Endothelial cell of umbilical vein (primary cell): ENCODE measurements around the gene RTN4R. TPM values are rescaled to one million over a fixed set of nuclear protein-coding genes. Genes with fewer than 3 reads are reported as not detected.

ENCODE experiments used
- BruUV-seq: library from RNA; stranded (reverse); fragments of 400-500 nt; replicated peaks from 2 replicates; lab custom pipeline; 2021; lab: Mats Ljungman, UMichigan
- CTCF ChIA-PET: fragments of 300-600, 350-600 bp; sonication (Branson Sonifier 250); formaldehyde crosslinking; loops from one replicate; lab custom pipeline; 2021; ENCODE audit warnings: antibody characterized with exemption, inconsistent platforms; lab: Charles Lee
- POLR2A ChIA-PET: fragments of 300-600, 350-600 bp; sonication (Branson Sonifier 250); formaldehyde crosslinking; loops from one replicate; lab custom pipeline; 2021; ENCODE audit warnings: antibody characterized with exemption, inconsistent platforms; lab: Charles Lee
- DNase-seq: peaks from one replicate; pipeline ENCODE4 v3.0.0-alpha.2; 2011; ENCODE audit warnings: low read depth, low spot score
- FAIRE-seq: peaks from 2 replicates; lab custom pipeline; 2011; peaks lifted over from hg19 to GRCh38; lab: Jason Lieb, UNC
- H2AFZ ChIP-seq: 2 replicates; pipeline ENCODE4 v1.6.0; 2012; ENCODE audit warnings: low read depth, low read length, control low read depth, inconsistent platforms
- H3K27ac ChIP-seq: 2 replicates; pipeline ENCODE4 v1.5.1; 2011; ENCODE audit warnings: low read depth, mild to moderate bottlenecking, control low read depth, low read length, moderate library complexity; ENCODE audit not compliant: insufficient read depth
- H3K27me3 ChIP-seq, 2 experiments: 2 replicates each; pipeline versions ENCODE4 v1.6.0 to v1.6.1; 2011; ENCODE audit warnings: low read length in 2 of 2, mixed read lengths in 1 of 2; ENCODE audit not compliant: control insufficient read depth in 2 of 2, insufficient read depth in 2 of 2
- H3K36me3 ChIP-seq, 2 experiments: 2 replicates in 1 of 2; 3 replicates in 1 of 2; pipeline ENCODE4 v1.5.1; 2011; ENCODE audit warnings: low read length in 2 of 2, mild to moderate bottlenecking in 1 of 2, moderate library complexity in 1 of 2; ENCODE audit not compliant: control insufficient read depth in 2 of 2, insufficient read depth in 2 of 2; ENCODE audit errors: extremely low read depth in 1 of 2
- H3K4me1 ChIP-seq: 3 replicates; pipeline ENCODE4 v1.5.1; 2011; ENCODE audit warnings: mild to moderate bottlenecking, low read length; ENCODE audit not compliant: control insufficient read depth, insufficient read depth; ENCODE audit errors: extremely low read depth
- H3K4me2 ChIP-seq: 2 replicates; pipeline ENCODE4 v1.6.1; 2011; ENCODE audit warnings: low read length, control low read depth, mixed read lengths; ENCODE audit not compliant: insufficient read depth
- H3K4me3 ChIP-seq, 3 experiments: fragments of 200-600 bp in 1 of 3; sonication (generic), shearing (Covaris generic) in 1 of 3; replicated peaks in 1 of 3; 2 replicates each; pipeline ENCODE4 v1.5.1; 2011 to 2016; ENCODE audit warnings: control low read depth in 3 of 3, low read length in 3 of 3, mild to moderate bottlenecking in 2 of 3, inconsistent platforms in 1 of 3, low read depth in 1 of 3, moderate library complexity in 1 of 3; ENCODE audit not compliant: insufficient read depth in 1 of 3
- H3K79me2 ChIP-seq: 2 replicates; pipeline ENCODE4 v1.6.0; 2012; ENCODE audit warnings: low read length, inconsistent platforms; ENCODE audit not compliant: control insufficient read depth, insufficient read depth
- H3K9ac ChIP-seq: replicated peaks from 2 replicates; pipeline ENCODE3; 2011; ENCODE audit warnings: low read length, control low read depth; ENCODE audit not compliant: insufficient read depth; ENCODE audit errors: extremely low read depth
- H3K9me1 ChIP-seq: replicated peaks from 3 replicates; pipeline ENCODE4 v1.6.0; 2011; ENCODE audit warnings: mild to moderate bottlenecking, low read length; ENCODE audit not compliant: control insufficient read depth, insufficient read depth; ENCODE audit errors: extremely low read depth
- H3K9me3 ChIP-seq: replicated peaks from 2 replicates; pipeline ENCODE4 v1.5.1; 2012; ENCODE audit warnings: low read length, inconsistent platforms; ENCODE audit not compliant: control insufficient read depth, insufficient read depth
- H4K20me1 ChIP-seq: replicated peaks from 2 replicates; pipeline ENCODE3; 2011; ENCODE audit warnings: mild to moderate bottlenecking, low read length; ENCODE audit not compliant: control insufficient read depth, insufficient read depth; ENCODE audit errors: extremely low read depth
- EZH2 ChIP-seq: IDR thresholded peaks from 2 replicates; pipeline ENCODE4 v1.6.1; 2012; ENCODE audit warnings: borderline replicate concordance, low read depth, mild to moderate bottlenecking, moderate library complexity, low read length, inconsistent platforms; ENCODE audit not compliant: severe bottlenecking
- FOS ChIP-seq: IDR thresholded peaks from 2 replicates; pipeline ENCODE4 v1.6.1; 2011; ENCODE audit warnings: mild to moderate bottlenecking, low read length, moderate library complexity, borderline replicate concordance; ENCODE audit not compliant: insufficient read depth
- GATA2 ChIP-seq: IDR thresholded peaks from 2 replicates; pipeline ENCODE4 v1.7.0; 2011; ENCODE audit warnings: low read depth, mild to moderate bottlenecking, moderate library complexity, mixed read lengths, low read length; ENCODE audit not compliant: insufficient read length, insufficient read depth
- JUN ChIP-seq: IDR thresholded peaks from 2 replicates; pipeline ENCODE4 v1.6.1; 2011; ENCODE audit warnings: borderline replicate concordance, low read depth; ENCODE audit not compliant: insufficient read length, insufficient read depth
- MYC ChIP-seq: IDR thresholded peaks from one replicate; pipeline ENCODE4 v1.6.1; 2011; ENCODE audit warnings: mild to moderate bottlenecking, low read depth, low read length
- POLR2A ChIP-seq: IDR thresholded peaks from 2 replicates; pipeline ENCODE4 v1.6.1; 2012; ENCODE audit warnings: low read depth, mild to moderate bottlenecking, control low read depth, low read length
- POLR2AphosphoS5 ChIP-seq: IDR thresholded peaks from 2 replicates; pipeline ENCODE4 v1.6.1; 2012; ENCODE audit warnings: low read depth, mild to moderate bottlenecking, control low read depth, low read length, moderate library complexity; ENCODE audit not compliant: insufficient read depth
- dilution Hi-C: fragments of 300-500 bp; cut with MboI; formaldehyde crosslinking; loops from one replicate; pipeline ENCODE4 v1.15.0; 2019; ENCODE audit warnings: low sequenced_read_pairs; ENCODE audit not compliant: extremely low pct_ligation_motif_present
- intact Hi-C: fragments of 100-400 bp; cut with micrococcal nuclease; formaldehyde crosslinking; loops from one replicate; pipeline ENCODE4 v1.10.0; 2022
- polyA plus RNA-seq, 4 experiments: library from polyadenylated mRNA; depleted of rRNA in 3 of 4; stranded (reverse) in 3 of 4; unstranded in 1 of 4; fragments of >200 nt; gene quantifications; 2 replicates each; pipeline versions ENCODE4 v1.2.1 to v1.2.3, GENCODE V29; 2011 to 2012; ENCODE audit warnings: missing spikeins in 1 of 4
- total RNA-seq: library from RNA; stranded (reverse); gene quantifications from 2 replicates; pipeline ENCODE4 v1.2.3, GENCODE V29; 2021
- TF ChIP-seq, protein P1 (sequence below), 2 donors: IDR thresholded peaks; 1 replicate in 1 of 2; 2 replicates in 1 of 2; pipeline ENCODE4 v1.5.1; 2011; ENCODE audit warnings: low read length in 2 of 2, mild to moderate bottlenecking in 2 of 2, moderate library complexity in 2 of 2, control low read depth in 1 of 2, inconsistent platforms in 1 of 2, low read depth in 1 of 2; ENCODE audit not compliant: insufficient read depth in 1 of 2; ENCODE audit errors: extremely low read depth in 1 of 2
- TF ChIP-seq, protein P2 (sequence below): IDR thresholded peaks from 2 replicates; pipeline ENCODE4 v1.6.1; 2011; ENCODE audit not compliant: insufficient read depth, insufficient read length

Gene RTN4R
- total and polyA plus RNA-seq, 2 donors (not counting 3 experiments of a cell fraction or from before 2014, with no cell fraction given), result 1.2 to 2.2 TPM

DNA sequence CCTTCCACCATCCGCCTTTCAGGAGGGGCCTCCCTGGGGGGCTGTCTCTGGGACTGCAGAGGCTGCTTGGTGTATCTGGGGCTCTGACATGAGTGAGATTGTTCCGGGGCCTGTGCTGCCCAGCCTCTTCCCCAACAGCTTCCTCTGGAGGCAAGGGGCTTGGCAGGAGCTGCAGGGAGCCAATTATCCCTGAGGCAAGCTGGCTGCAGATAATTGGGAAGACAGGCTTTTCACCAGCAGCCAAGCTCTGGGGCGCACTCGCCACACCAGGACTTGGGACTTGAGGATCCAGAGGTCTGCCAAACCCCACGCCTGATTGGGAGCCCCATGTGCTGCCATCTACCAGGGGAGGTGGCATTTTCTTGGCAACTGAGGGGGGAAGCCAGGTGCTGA is 15.6 kb upstream of the RTN4R start:
- no peak overlapping the region for H3K4me3 ChIP-seq
- no peaks in the 10 kb centered on the region for H3K79me2 ChIP-seq
- BruUV-seq, result no TSS peak
- no peak overlapping the region for H3K27ac ChIP-seq
- no peak overlapping the region for H3K9ac ChIP-seq
- intact Hi-C loops (no loop called here), dilution Hi-C loops (no loop called here)
- CTCF ChIA-PET, result interaction anchor here (0.9 to 4.1 kb wide), 6 partner anchors 10 to 135 kb away, joined by 3 to 52 read pairs (median 5); no protein-coding TSS in a partner anchor
- H2AFZ ChIP-seq, result no peak overlapping the region
- no peaks in the 10 kb centered on the region for H3K9me3 ChIP-seq
- H3K4me1 ChIP-seq, result no peaks in the 10 kb centered on the region
- POLR2A ChIA-PET, result no interaction called here
- no peaks in the 10 kb centered on the region for H4K20me1 ChIP-seq
- H3K9me1 ChIP-seq, result no peaks in the 10 kb centered on the region
- TF ChIP-seq POLR2AphosphoS5, result no peak
- no peak for TF ChIP-seq EZH2
- TF ChIP-seq GATA2, result no peak
- no peak for TF ChIP-seq POLR2A
- H3K27me3 ChIP-seq, result no peaks in the 10 kb centered on the region
- no peak for DNase-seq
- no peaks in the 10 kb centered on the region for H3K36me3 ChIP-seq
- no peak overlapping the region for H3K4me2 ChIP-seq
- FAIRE-seq, result no peak

DNA sequence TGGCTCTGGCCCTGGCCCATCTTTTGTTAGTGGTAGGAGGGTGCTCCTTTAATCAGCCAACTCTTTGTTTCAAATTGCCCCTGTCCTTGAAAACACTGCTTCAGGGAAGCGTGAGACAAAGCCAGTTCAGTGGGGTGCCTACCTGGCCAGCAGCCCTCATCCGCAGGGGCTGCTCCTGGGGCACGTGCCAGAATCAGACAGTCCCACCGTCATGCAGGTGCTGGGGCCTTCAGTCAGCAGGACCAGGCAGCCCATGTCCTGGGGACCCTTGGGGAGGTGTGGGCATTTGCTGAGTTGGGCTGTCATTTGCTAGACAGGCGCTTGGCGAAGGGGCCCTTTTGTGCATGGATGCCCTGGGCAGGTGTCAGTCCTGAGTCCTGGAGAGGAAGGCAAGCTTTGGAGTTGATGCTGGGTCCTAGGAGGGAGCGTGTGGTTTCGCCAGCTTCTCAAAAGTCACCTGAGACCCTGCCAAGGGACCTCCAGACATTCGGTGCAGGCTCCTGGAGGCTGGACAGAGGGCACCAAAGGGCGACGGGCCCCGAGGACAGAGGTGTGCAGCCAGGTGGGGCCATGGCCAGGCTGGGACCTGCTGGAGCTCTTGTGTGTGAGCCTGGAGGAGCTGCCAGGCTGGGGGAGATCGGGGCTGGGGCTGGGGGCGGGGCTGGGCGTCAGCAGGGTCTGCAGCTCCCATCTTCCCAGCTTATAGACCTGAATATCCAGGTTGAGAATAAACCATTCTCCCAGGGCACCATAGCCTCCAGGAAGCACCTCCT is 15.0 kb upstream of the RTN4R start:
- H3K4me1 ChIP-seq, result no peaks in the 10 kb centered on the region
- FAIRE-seq (no peak), DNase-seq (no peak)
- H3K9me1 ChIP-seq, result no peaks in the 10 kb centered on the region
- H3K27ac ChIP-seq, result no peak overlapping the region
- ChIA-PET CTCF (interaction anchor here (2.4 to 4.1 kb wide), 2 partner anchors 14 to 127 kb away, joined by 6 to 52 read pairs; no protein-coding TSS in a partner anchor), POLR2A (no interaction called here)
- no peak overlapping the region for H2AFZ ChIP-seq
- BruUV-seq, result no TSS peak
- H3K9me3 ChIP-seq, result no peaks in the 10 kb centered on the region
- TF ChIP-seq GATA2 (no peak), POLR2AphosphoS5 (no peak), POLR2A (no peak), EZH2 (no peak), JUN (no peak), MYC (no peak), FOS (no peak)
- TF ChIP-seq, protein P1, sequence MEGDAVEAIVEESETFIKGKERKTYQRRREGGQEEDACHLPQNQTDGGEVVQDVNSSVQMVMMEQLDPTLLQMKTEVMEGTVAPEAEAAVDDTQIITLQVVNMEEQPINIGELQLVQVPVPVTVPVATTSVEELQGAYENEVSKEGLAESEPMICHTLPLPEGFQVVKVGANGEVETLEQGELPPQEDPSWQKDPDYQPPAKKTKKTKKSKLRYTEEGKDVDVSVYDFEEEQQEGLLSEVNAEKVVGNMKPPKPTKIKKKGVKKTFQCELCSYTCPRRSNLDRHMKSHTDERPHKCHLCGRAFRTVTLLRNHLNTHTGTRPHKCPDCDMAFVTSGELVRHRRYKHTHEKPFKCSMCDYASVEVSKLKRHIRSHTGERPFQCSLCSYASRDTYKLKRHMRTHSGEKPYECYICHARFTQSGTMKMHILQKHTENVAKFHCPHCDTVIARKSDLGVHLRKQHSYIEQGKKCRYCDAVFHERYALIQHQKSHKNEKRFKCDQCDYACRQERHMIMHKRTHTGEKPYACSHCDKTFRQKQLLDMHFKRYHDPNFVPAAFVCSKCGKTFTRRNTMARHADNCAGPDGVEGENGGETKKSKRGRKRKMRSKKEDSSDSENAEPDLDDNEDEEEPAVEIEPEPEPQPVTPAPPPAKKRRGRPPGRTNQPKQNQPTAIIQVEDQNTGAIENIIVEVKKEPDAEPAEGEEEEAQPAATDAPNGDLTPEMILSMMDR (IDR thresholded peaks at IDR 0.05; ENCODE audit: extremely low read depth in 1 of 2, insufficient read depth in 1 of 2, low read depth in 1 of 2, low read length in 2 of 2), result no peak
- TF ChIP-seq, protein P2, sequence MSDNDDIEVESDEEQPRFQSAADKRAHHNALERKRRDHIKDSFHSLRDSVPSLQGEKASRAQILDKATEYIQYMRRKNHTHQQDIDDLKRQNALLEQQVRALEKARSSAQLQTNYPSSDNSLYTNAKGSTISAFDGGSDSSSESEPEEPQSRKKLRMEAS, result no peak
- intact Hi-C loops (no loop called here), dilution Hi-C loops (no loop called here)
- H3K27me3 ChIP-seq, result no peaks in the 10 kb centered on the region
- H4K20me1 ChIP-seq, result no peaks in the 10 kb centered on the region
- H3K4me3 ChIP-seq, result no peak overlapping the region
- no peak overlapping the region for H3K4me2 ChIP-seq
- H3K79me2 ChIP-seq, result no peaks in the 10 kb centered on the region
- H3K36me3 ChIP-seq, result no peaks in the 10 kb centered on the region
- H3K9ac ChIP-seq, result no peak overlapping the region
